ENCODE data around the gene SMIM10L1. TPM values are rescaled to one million over a fixed set of nuclear protein-coding genes. Genes with fewer than 3 reads are reported as not detected.

SMIM10L1 gene
- total RNA-seq, 2 donors from 2014 or later = 7.9 to 10.2 TPM

DNA sequence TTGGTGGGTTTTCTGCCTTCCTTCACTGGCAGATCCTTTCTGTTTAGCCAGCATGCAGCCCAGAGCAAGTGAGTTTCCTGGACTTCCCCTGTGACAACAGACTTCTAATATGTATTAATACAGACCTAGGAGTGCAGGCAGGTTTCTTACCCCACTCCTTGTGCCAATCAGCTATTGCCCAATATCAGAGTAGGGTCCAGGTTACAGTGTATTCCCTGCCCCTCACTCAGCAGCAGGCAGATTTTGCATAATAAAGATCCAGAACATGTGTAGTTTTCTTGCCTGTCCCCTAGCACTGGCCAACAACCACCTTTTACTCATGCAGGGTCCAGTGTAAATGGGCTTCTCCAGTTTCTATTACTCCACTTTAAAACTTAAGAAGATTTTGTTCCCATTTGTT lies 4.7 kb upstream of the SMIM10L1 start:
- Histone ChIP-seq H3K4me1 (no peaks in the 10 kb centered on the region), H3K9ac (ENCODE audit: low read depth in 2 of 2, low read length in 2 of 2) (no peak overlapping the region), H3K27me3 (no peaks in the 10 kb centered on the region), H3K9me3 (no peaks in the 10 kb centered on the region), H3K36me3 (no peaks in the 10 kb centered on the region), H3K27ac (no peak overlapping the region), H3K4me3 (no peak overlapping the region)
- intact Hi-C loops (cut with DNase I) = no loop called here
- TF ChIP-seq, protein P1, sequence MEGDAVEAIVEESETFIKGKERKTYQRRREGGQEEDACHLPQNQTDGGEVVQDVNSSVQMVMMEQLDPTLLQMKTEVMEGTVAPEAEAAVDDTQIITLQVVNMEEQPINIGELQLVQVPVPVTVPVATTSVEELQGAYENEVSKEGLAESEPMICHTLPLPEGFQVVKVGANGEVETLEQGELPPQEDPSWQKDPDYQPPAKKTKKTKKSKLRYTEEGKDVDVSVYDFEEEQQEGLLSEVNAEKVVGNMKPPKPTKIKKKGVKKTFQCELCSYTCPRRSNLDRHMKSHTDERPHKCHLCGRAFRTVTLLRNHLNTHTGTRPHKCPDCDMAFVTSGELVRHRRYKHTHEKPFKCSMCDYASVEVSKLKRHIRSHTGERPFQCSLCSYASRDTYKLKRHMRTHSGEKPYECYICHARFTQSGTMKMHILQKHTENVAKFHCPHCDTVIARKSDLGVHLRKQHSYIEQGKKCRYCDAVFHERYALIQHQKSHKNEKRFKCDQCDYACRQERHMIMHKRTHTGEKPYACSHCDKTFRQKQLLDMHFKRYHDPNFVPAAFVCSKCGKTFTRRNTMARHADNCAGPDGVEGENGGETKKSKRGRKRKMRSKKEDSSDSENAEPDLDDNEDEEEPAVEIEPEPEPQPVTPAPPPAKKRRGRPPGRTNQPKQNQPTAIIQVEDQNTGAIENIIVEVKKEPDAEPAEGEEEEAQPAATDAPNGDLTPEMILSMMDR (IDR thresholded peaks at IDR 0.05) = no peak
- DNase-seq = no peak

DNA sequence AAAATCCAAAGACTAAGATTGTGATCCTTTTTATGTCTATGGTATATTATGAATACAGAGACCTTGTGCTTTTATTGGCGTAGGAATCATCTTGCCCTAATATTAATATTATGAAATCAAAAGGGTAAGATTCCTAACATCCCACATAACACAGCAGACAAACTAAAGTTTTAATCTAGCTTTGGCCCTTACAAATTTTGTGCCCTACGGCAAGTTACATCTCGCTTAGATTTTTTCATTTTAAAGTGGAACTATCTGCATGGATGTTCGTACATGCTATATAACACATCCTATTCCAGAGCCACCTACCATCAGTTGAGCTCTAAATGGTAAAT lies 217 bp upstream of the SMIM10L1 start:
- DNase-seq = no peak
- no peaks in the 10 kb centered on the region for H3K27me3 ChIP-seq
- H3K9ac ChIP-seq (ENCODE audit: low read depth in 2 of 2, low read length in 2 of 2) = peak overlapping the region in 1 of 2 donors; percentile 56
- intact Hi-C loops (cut with DNase I) = no loop called here
- no peaks in the 10 kb centered on the region for H3K36me3 ChIP-seq
- H3K4me3 ChIP-seq = peak overlapping the region; percentile 96
- H3K9me3 ChIP-seq = no peaks in the 10 kb centered on the region
- TF ChIP-seq, protein P1 (IDR thresholded peaks at IDR 0.05) = no peak
- H3K27ac ChIP-seq = peak overlapping the region; percentile 99
- H3K4me1 ChIP-seq = no peaks in the 10 kb centered on the region

DNA sequence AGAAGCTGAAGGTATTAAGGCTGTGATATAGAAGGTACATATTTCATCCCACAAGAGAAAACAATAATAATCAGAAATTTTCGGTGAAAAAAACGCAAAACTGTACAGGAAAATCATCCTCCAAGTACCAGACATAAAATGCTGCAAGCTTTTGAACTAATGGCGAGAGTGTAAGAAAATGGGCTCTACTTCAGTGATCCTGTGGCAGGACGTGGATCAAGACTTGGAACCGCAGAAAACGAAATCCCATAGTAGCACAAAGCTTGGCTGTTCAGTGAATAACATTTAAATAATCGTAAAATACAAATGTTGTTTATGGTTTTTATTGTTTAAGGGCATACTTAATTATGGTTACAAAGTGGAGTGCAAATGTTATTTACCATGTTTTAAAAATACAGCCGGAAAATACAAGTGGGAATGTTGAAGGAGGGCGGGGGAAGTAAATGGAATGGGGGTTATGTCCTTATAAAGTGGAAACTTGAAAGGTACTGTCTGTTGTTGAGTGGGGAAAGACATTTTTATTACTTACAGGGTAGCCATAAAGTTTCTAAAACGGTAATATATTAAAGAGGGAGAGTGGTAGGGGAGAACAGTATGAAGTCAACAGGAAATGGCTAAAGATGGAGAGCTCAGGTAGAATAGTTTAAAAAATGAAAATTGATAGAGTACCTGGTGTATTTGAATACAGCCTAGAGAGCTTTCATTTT lies 1.1 kb downstream of the SMIM10L1 start:
- Histone ChIP-seq H3K4me1 (no peaks in the 10 kb centered on the region), H3K36me3 (no peaks in the 10 kb centered on the region), H3K9me3 (no peaks in the 10 kb centered on the region), H3K9ac (ENCODE audit: low read depth in 2 of 2, low read length in 2 of 2) (peak overlapping the region; percentile 27 to 67), H3K27ac (peak overlapping the region; percentile 99), H3K4me3 (peak overlapping the region; percentile 96), H3K27me3 (no peaks in the 10 kb centered on the region)
- TF ChIP-seq, protein P1 (IDR thresholded peaks at IDR 0.05) = no peak
- intact Hi-C loops (cut with DNase I) = no loop called here
- DNase-seq = no peak

DNA sequence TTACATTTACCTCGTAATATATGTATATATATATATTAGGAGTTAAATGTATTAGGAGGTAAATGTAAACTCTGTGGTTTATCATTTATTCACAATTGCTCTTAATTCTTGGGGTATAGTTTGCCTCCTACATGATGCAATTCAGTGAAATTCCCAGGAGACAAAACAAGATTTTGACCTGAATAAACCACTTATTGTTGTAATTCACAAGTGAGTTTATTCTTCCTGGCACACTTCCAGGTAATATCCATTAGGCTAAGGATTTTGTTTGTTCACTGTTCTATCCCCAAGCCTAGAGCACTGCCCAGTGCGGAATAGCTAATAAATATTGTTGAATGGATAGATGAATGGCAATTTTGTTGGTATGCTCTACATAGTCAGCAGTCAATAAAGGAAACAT lies 3.0 kb downstream of the SMIM10L1 start:
- Histone ChIP-seq H3K4me3 (no peak overlapping the region), H3K9me3 (no peaks in the 10 kb centered on the region), H3K27me3 (no peaks in the 10 kb centered on the region), H3K9ac (ENCODE audit: low read depth in 2 of 2, low read length in 2 of 2) (no peak overlapping the region), H3K4me1 (no peaks in the 10 kb centered on the region), H3K36me3 (no peaks in the 10 kb centered on the region), H3K27ac (no peak overlapping the region)
- intact Hi-C loops (cut with DNase I) = no loop called here
- TF ChIP-seq, protein P1 (IDR thresholded peaks at IDR 0.05) = no peak
- DNase-seq = no peak

DNA sequence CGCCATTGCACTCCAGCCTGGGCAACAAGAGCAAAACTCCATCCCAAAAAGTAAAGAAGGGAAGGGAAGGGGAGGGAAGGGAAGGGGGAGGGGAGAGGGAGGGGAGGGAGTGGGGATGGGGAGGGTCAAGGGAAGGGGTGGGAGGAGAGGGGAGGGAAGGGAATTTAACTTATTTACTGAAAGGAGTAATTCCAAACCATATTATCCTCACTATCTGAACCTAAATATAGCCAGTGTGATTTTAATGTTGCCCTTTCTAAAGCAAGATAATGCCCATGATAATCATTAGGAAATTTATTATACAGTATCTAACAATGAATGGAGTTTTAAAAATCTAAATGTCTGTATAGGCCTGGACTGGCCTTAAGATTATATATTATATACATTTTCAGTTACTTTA lies 7.3 kb downstream of the SMIM10L1 start:
- TF ChIP-seq, protein P1 (IDR thresholded peaks at IDR 0.05) = no peak
- H3K36me3 ChIP-seq = no peaks in the 10 kb centered on the region
- no peaks in the 10 kb centered on the region for H3K9me3 ChIP-seq
- no peaks in the 10 kb centered on the region for H3K4me1 ChIP-seq
- no peak for DNase-seq
- H3K27me3 ChIP-seq = no peaks in the 10 kb centered on the region
- no peak overlapping the region for H3K4me3 ChIP-seq
- H3K27ac ChIP-seq = no peak overlapping the region
- no peak overlapping the region for H3K9ac ChIP-seq (ENCODE audit: low read depth in 2 of 2, low read length in 2 of 2)
- intact Hi-C loops (cut with DNase I) = no loop called here
